ENCODE data around the gene TVP23C.

DNA sequence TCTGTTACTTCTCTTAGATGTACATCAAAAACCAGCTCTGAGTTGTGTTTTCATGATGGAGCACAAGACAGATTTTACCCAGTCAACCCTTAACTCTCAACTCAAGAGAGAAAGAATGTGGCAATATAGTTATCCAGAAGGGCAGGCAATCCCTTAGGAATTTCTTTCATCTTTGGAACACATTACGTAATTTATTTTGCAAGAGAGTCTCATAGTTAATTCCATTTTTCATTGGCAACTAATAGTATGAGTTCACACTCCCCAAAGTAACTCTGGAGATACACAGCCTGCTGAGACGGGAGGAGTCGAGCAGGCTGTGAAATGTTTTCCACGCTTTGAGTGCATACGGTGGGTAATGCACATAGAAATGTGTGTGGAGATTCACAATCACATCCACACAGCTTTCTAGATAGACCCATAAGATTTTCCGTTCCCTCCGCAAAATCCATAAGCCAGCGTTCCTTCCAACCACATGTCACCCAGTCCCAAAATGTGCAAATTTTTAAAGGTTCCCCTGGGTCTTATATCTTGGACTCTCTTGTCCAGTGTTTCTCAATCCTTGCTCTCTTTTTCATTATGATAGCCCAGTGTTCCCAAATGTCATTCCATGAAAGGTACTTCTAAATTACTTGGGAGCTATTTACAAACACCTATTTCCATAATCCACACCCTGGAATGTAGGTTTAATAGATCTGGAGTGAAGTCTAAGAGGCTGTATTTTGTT lies 87.5 kb downstream of the TVP23C start:
- TF ChIP-seq CTCF (IDR thresholded peaks at IDR 0.05), result no peak
- TF ChIP-seq POLR2A (IDR thresholded peaks at IDR 0.05), result no peak

Data from lower leg skin (tissue), 3 donors.